ENCODE data around the gene EPSTI1.

DNA sequence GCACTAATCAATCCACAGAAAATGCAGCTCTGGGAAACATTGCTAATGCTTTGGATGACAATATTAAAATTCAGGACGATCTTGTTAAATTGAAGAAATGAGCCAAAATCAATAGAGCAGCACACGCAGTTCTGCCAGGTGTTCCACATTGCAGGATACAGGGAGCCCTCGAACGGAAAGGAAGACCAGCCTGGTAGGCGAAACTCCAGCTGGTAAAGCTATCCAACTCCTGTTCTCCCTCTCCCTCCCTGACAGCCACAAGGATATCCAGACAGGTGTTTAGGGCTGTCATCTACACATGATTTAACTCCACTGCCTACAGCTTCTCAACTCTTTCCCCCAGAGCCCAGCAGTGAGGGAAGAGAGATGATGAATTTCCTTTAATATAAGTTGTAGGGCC, 67.7 kb downstream of the EPSTI1 start:
- TF ChIP-seq EZH2 (IDR thresholded peaks at IDR 0.05; ENCODE audit: insufficient read depth, poor library complexity, severe bottlenecking) (no peak), EZH2phosphoT487 (IDR thresholded peaks at IDR 0.05; ENCODE audit: insufficient read depth, low read depth) (no peak)

Data from GM23248 (cell line).